HG02763 (cell line): ENCODE results near the gene ART1.

ENCODE experiments used
- ATAC-seq: cut with Tn5 transposase; IDR thresholded peaks from one replicate; pipeline ENCODE4 v1.9.1; 2021; ENCODE audit warnings: mild to moderate bottlenecking, moderate library complexity; ENCODE audit not compliant: unreplicated experiment

ART1 gene

GRCh38 chr11:3710485-3711259 is 65.7 kb downstream of the ART1 start:
- no peak for ATAC-seq

DNA sequence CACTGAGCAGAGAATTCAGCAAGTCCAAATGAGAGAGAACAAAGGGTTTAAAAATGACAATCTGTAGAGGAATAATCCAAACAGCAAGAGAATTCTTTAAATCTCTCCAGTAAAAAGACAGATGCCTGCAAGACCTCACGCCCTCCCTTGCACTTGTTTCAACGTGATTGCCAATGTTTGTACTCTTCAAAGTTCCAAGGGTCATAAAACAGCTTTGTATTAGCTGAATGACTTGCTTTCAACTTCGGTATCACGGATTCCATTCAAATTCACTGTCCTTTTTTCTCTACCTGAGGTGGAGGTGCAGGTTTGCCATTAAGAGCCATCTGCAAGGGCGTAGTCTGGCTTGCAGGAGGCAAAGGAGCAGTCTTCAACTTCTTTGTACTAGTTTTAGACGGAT is 67.3 kb downstream of the ART1 start:
- ATAC-seq, result no peak
